ENCODE data around the gene HTR6. TPM values are rescaled to one million over a fixed set of nuclear protein-coding genes. Genes with fewer than 3 reads are reported as not detected.

Gene HTR6
- total RNA-seq, 1 experiment from 2014 or later = 0.37 TPM

- Histone ChIP-seq H3K27me3 (ENCODE audit: insufficient read depth, low read length) (peaks cover 9% of the 10 kb centered on the region; the same call in 1 of the 2 replicates), H3K27ac (ENCODE audit: insufficient read length, low read depth, low read length) (no peak overlapping the region), H3K9ac (ENCODE audit: extremely low read depth, insufficient read length, low read length) (no peak overlapping the region), H3K79me2 (ENCODE audit: insufficient read depth, low read length) (no peaks in the 10 kb centered on the region), H4K8ac (replicated peaks; ENCODE audit: insufficient read length, low read depth, low read length) (no peak overlapping the region), H2BK5ac (ENCODE audit: insufficient read length, low read length) (no peak overlapping the region), H2BK20ac (ENCODE audit: low read depth, low read length, poor library complexity, severe bottlenecking) (no peak overlapping the region), H4K5ac (ENCODE audit: insufficient read length, low read depth, low read length) (no peak overlapping the region), H3K9me3 (ENCODE audit: control insufficient read depth, low read depth, low read length) (no peaks in the 10 kb centered on the region), H3K4me1 (ENCODE audit: insufficient read depth, low read length) (no peaks in the 10 kb centered on the region), H3K4ac (ENCODE audit: low read depth, low read length) (no peak overlapping the region), H2BK12ac (ENCODE audit: insufficient read length, low read depth, low read length) (no peak overlapping the region), H3K23me2 (ENCODE audit: insufficient read length, low read depth, low read length, poor library complexity, severe bottlenecking) (peaks cover 19% of the 10 kb centered on the region), H3K23ac (ENCODE audit: insufficient read length, low read depth, low read length) (no peak overlapping the region), H4K20me1 (ENCODE audit: control insufficient read depth, insufficient read depth, insufficient read length) (no peaks in the 10 kb centered on the region), H2AFZ (ENCODE audit: low read length) (no peak overlapping the region), H3K79me1 (ENCODE audit: insufficient read depth, low read depth, low read length, poor library complexity, severe bottlenecking) (no peaks in the 10 kb centered on the region), H3T11ph (ENCODE audit: low read length) (no peak overlapping the region), H3K14ac (ENCODE audit: insufficient read depth, low read length) (no peak overlapping the region), H2BK120ac (ENCODE audit: low read depth, low read length, poor library complexity, severe bottlenecking) (no peak overlapping the region), H3K56ac (ENCODE audit: insufficient read length, low read depth, low read length) (no peak overlapping the region), H3K4me2 (ENCODE audit: insufficient read depth, insufficient read length, low read length) (no peak overlapping the region), H2BK15ac (ENCODE audit: low read depth, low read length) (no peak overlapping the region), H4K91ac (ENCODE audit: insufficient read length, low read depth, low read length) (no peak overlapping the region), H3K18ac (ENCODE audit: insufficient read length, low read depth, low read length) (no peak overlapping the region), H2AK5ac (ENCODE audit: insufficient read length, low read length) (no peak overlapping the region)
- DNase-seq = no peak
- H3K9me3 Mint-ChIP-seq = peaks cover 0 to 3% of the 10 kb centered on the region in 2 experiments; a peak in 1 of 5 replicates
- TF ChIP-seq CTCF (conservative IDR thresholded peaks at IDR 0.05) = no peak
- no CpG with 5 or more reads among the region's 14 CpGs for WGBS (ENCODE audit: extremely low coverage, insufficient read length, low lambda C conversion rate)
- H3K36me3 Mint-ChIP-seq (ENCODE audit: insufficient read depth in 1 of 3, low read depth in 3 of 3) = no peaks in the 10 kb centered on the region; a peak in 2 of 7 replicates
- H3K4me1 Mint-ChIP-seq = peaks cover 9 to 20% of the 10 kb centered on the region in 2 experiments
- peaks cover 31% of the 10 kb centered on the region for H3K27me3 Mint-ChIP-seq (ENCODE audit: low read depth)
- H3K27ac Mint-ChIP-seq = no peak overlapping the region
- no peak overlapping the region for H3K4me3 Mint-ChIP-seq
Observed at GRCh38 chr1:19648239-19648638, 16.4 kb upstream of the HTR6 start.
